IPS-NIHi7 (cell line): ENCODE data around the gene CRLF1.

Source experiments
- DNase-seq: peaks from one replicate; pipeline ENCODE4 v3.0.0; 2012; ENCODE audit warnings: mixed read lengths; ENCODE audit errors: extremely low spot score

Gene CRLF1

GRCh38 chr19:18606281-18607225, at the start of gene CRLF1:
CRLF1 (minus strand) TSS chr19:18606799; CDS start chr19:18606656, 143 bp downstream.
- no peak for DNase-seq

GRCh38 chr19:18655173-18655844, 48.7 kb upstream of the CRLF1 start:
- no peak for DNase-seq

- no peak for DNase-seq
These were observed 47.9 kb upstream of the CRLF1 start for GRCh38 chr19:18654469-18654868.

GRCh38 chr19:18653853-18654252, 47.3 kb upstream of the CRLF1 start:
- DNase-seq: no peak

GRCh38 chr19:18651733-18652132, 45.1 kb upstream of the CRLF1 start:
- no peak for DNase-seq

- no peak for DNase-seq
These were observed 44.7 kb upstream of the CRLF1 start for GRCh38 chr19:18651300-18651699.

GRCh38 chr19:18650468-18651041, 44.0 kb upstream of the CRLF1 start:
- no peak for DNase-seq

- DNase-seq: no peak
These were observed 43.4 kb upstream of the CRLF1 start for GRCh38 chr19:18650021-18650390.

GRCh38 chr19:18649371-18650020, 42.9 kb upstream of the CRLF1 start:
- DNase-seq: no peak

- no peak for DNase-seq
These were observed 42.3 kb upstream of the CRLF1 start for GRCh38 chr19:18648973-18649315.

- DNase-seq: no peak
These were observed 41.2 kb upstream of the CRLF1 start for GRCh38 chr19:18647807-18648206.

GRCh38 chr19:18647371-18647767, 40.8 kb upstream of the CRLF1 start:
- DNase-seq: no peak

GRCh38 chr19:18646535-18647370, 40.2 kb upstream of the CRLF1 start:
- DNase-seq: no peak

GRCh38 chr19:18645035-18645511, 38.5 kb upstream of the CRLF1 start:
- no peak for DNase-seq

- DNase-seq: no peak
These were observed 37.8 kb upstream of the CRLF1 start for GRCh38 chr19:18644196-18645034.

GRCh38 chr19:18639706-18640243, 33.2 kb upstream of the CRLF1 start:
- no peak for DNase-seq

GRCh38 chr19:18637673-18638630, 31.4 kb upstream of the CRLF1 start:
- DNase-seq: no peak

- no peak for DNase-seq
These were observed 30.5 kb upstream of the CRLF1 start, which contains the start of gene KLHL26 for GRCh38 chr19:18636969-18637629. KLHL26 (plus strand) TSS chr19:18637028; CDS start chr19:18637055, 27 bp downstream.
